ENCODE data around the gene ERV3-1.
"Not testable (repeated sequence)": the region's sequence is repeated elsewhere in the genome, so short reads cannot be mapped to it uniquely, and the experiment has no call there.

DNA sequence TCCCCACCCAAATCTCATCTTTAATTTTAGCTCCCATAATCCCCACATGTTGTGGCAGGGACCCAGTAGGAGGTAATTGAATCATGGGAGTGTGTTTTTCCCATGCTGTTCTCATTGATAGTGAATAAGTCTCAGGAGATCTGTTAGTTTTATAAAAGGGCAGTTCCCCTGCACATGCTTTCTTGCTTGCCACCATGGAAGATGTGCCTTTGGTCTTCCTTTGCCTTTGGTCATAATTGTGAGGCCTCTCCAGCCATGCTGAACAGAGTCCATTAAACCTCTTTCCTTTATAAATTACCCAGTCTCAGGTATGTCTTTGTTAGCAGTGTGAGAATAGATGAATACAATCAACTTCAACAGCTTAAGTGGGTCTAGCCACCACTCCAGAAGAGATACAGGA, 18.5 kb upstream of the ERV3-1 start:
- TF ChIP-seq CTCF (IDR thresholded peaks at IDR 0.05); POLR2A (IDR thresholded peaks at IDR 0.05); EP300 (IDR thresholded peaks at IDR 0.05; ENCODE audit: low read depth): not testable (repeated sequence)
